Forelimb muscle (tissue), 1 donor: ENCODE data around the gene MLLT10. TPM values are rescaled to one million over a fixed set of nuclear protein-coding genes. Genes with fewer than 3 reads are reported as not detected.

Experiments
- DNase-seq: peaks from one replicate; pipeline ENCODE4 v3.0.0-alpha.2; 2013; ENCODE audit warnings: low read depth
- polyA plus RNA-seq: library from polyadenylated mRNA; unstranded; fragments of 120-200 nt; gene quantifications from one replicate; pipeline ENCODE4 v1.2.1, GENCODE V29; 2013; ENCODE audit not compliant: insufficient read length

The MLLT10 gene
- polyA plus RNA-seq, 1 donor, result 28.2 TPM

GRCh38 chr10:21769041-21769440 lies 235.0 kb downstream of the MLLT10 start:
- DNase-seq, result no peak

GRCh38 chr10:21771219-21771618 lies 237.2 kb downstream of the MLLT10 start:
- DNase-seq, result no peak

- DNase-seq, result no peak
Observed at GRCh38 chr10:21776883-21777282, 242.9 kb downstream of the MLLT10 start.

GRCh38 chr10:21791276-21791675 lies 257.2 kb downstream of the MLLT10 start:
- no peak for DNase-seq

Other genes with a start within 250 kb of the MLLT10 start
- 2.1 TPM for gene SKIDA1, start 8.6 kb upstream of the MLLT10 start, polyA plus RNA-seq